ENCODE results near the gene RAP1GAP.

GRCh38 chr1:21680381-21680780 is 11.2 kb upstream of the RAP1GAP start:
- TF ChIP-seq, protein P1, sequence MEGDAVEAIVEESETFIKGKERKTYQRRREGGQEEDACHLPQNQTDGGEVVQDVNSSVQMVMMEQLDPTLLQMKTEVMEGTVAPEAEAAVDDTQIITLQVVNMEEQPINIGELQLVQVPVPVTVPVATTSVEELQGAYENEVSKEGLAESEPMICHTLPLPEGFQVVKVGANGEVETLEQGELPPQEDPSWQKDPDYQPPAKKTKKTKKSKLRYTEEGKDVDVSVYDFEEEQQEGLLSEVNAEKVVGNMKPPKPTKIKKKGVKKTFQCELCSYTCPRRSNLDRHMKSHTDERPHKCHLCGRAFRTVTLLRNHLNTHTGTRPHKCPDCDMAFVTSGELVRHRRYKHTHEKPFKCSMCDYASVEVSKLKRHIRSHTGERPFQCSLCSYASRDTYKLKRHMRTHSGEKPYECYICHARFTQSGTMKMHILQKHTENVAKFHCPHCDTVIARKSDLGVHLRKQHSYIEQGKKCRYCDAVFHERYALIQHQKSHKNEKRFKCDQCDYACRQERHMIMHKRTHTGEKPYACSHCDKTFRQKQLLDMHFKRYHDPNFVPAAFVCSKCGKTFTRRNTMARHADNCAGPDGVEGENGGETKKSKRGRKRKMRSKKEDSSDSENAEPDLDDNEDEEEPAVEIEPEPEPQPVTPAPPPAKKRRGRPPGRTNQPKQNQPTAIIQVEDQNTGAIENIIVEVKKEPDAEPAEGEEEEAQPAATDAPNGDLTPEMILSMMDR (IDR thresholded peaks at IDR 0.05), result no peak
- no peak for TF ChIP-seq POLR2AphosphoS5 (IDR thresholded peaks at IDR 0.05)
